K562 (cell line): ENCODE data around the gene GINS2. TPM values are rescaled to one million over a fixed set of nuclear protein-coding genes. Genes with fewer than 3 reads are reported as not detected.

Experiments used
- ATAC-seq: fragments of 200-7000 bp; cut with Tn5 transposase; 3 replicates; pipeline ENCODE4 v1.9.1; 2020; ENCODE audit warnings: moderate library complexity
- BruUV-seq: library from RNA; stranded (reverse); fragments of 400-500 nt; replicated peaks from 2 replicates; lab custom pipeline; 2021; lab: Mats Ljungman, UMichigan
- CTCF ChIA-PET: fragments of 300-600 bp; formaldehyde crosslinking; extraction: SDS; loops from one replicate; lab custom pipeline; 2021; ENCODE audit warnings: low intra/inter-chr PET ratio; lab: Yijun Ruan, JAX
- POLR2A ChIA-PET: fragments of 300-600, 350-650 bp; sonication (Branson Sonifier 250); formaldehyde crosslinking; extraction: SDS; loops from one replicate; lab custom pipeline; 2021; ENCODE audit warnings: antibody characterized with exemption, inconsistent platforms; lab: Yijun Ruan, JAX
- DNase-seq, 4 experiments: peaks; one replicate each; pipeline versions ENCODE4 v3.0.0 to v3.0.0-alpha.2; 2011 to 2018; ENCODE audit warnings: low spot score in 3 of 4, mixed read lengths in 3 of 4; ENCODE audit errors: extremely low read depth in 1 of 4
- FAIRE-seq: peaks from 2 replicates; lab custom pipeline; 2011; peaks lifted over from hg19 to GRCh38; lab: Jason Lieb, UNC
- H2AFZ ChIP-seq: 2 replicates; pipeline ENCODE4 v1.6.0; 2011; ENCODE audit warnings: low read depth, low read length, control low read depth, inconsistent platforms
- H3K27ac ChIP-seq: fragments of 200-600 bp; 3 replicates; pipeline ENCODE4 v1.8.0; 2011; ENCODE audit warnings: low read depth, mild to moderate bottlenecking, control low read depth, inconsistent platforms, low read length, moderate library complexity, mixed read lengths; ENCODE audit errors: extremely low read depth
- H3K27me3 ChIP-seq, 2 experiments: fragments of 300-600 bp in 1 of 2; 2 replicates in 1 of 2; 3 replicates in 1 of 2; pipeline versions ENCODE4 v1.6.0 to v1.8.0; 2011; ENCODE audit warnings: inconsistent platforms in 2 of 2, low read length in 2 of 2, mild to moderate bottlenecking in 1 of 2, mixed read lengths in 1 of 2, moderate library complexity in 1 of 2; ENCODE audit not compliant: control insufficient read depth in 2 of 2, insufficient read depth in 2 of 2
- H3K36me3 ChIP-seq: fragments of 300-600 bp; 3 replicates; pipeline ENCODE4 v1.8.0; 2011; ENCODE audit warnings: mild to moderate bottlenecking, low read length, inconsistent platforms; ENCODE audit not compliant: control insufficient read depth, insufficient read depth
- H3K4me1 ChIP-seq, 2 experiments: fragments of 200-600 bp in 1 of 2; replicated peaks in 1 of 2; 2 replicates in 1 of 2; 3 replicates in 1 of 2; pipeline versions ENCODE4 v1.5.1 to v1.8.0; 2011; ENCODE audit warnings: inconsistent platforms in 2 of 2, low read length in 2 of 2, mild to moderate bottlenecking in 1 of 2, mixed read lengths in 1 of 2, moderate library complexity in 1 of 2; ENCODE audit not compliant: control insufficient read depth in 2 of 2, insufficient read depth in 2 of 2
- H3K4me2 ChIP-seq: 2 replicates; pipeline ENCODE4 v1.6.1; 2011; ENCODE audit warnings: low read length, control low read depth, inconsistent platforms, mixed read lengths; ENCODE audit not compliant: insufficient read depth
- H3K4me3 ChIP-seq: fragments of 200-600 bp; sonication (generic), shearing (Covaris generic); 2 replicates; pipeline ENCODE4 v1.5.1; 2016; ENCODE audit warnings: control low read depth, inconsistent platforms
- H3K79me2 ChIP-seq: fragments of 200-600 bp; 3 replicates; pipeline ENCODE4 v1.8.0; 2011; ENCODE audit warnings: low read length, inconsistent platforms; ENCODE audit not compliant: control insufficient read depth, insufficient read depth
- H3K9ac ChIP-seq, 2 experiments: 2 replicates each; pipeline versions ENCODE4 v1.6.0 to v1.6.1; 2011; ENCODE audit warnings: low read depth in 2 of 2, low read length in 2 of 2, control low read depth in 1 of 2, inconsistent platforms in 1 of 2, mild to moderate bottlenecking in 1 of 2, mixed read lengths in 1 of 2; ENCODE audit not compliant: insufficient read depth in 1 of 2
- H3K9me1 ChIP-seq: one replicate; pipeline ENCODE4 v1.6.0; 2011; ENCODE audit warnings: inconsistent platforms, mild to moderate bottlenecking, low read length, moderate library complexity; ENCODE audit not compliant: control insufficient read depth, insufficient read depth
- H3K9me3 ChIP-seq: replicated peaks from 2 replicates; pipeline ENCODE4 v1.5.1; 2011; ENCODE audit warnings: low read depth, low read length, inconsistent platforms; ENCODE audit not compliant: control insufficient read depth, insufficient read depth
- H4K20me1 ChIP-seq: replicated peaks from 2 replicates; pipeline ENCODE4 v1.6.1; 2011; ENCODE audit warnings: low read length, inconsistent platforms, mixed read lengths; ENCODE audit not compliant: control insufficient read depth, insufficient read depth
- ARID2 ChIP-seq: fragments of 450-650 bp; IDR thresholded peaks from 2 replicates; pipeline ENCODE4 v1.6.1; 2017; ENCODE audit warnings: antibody characterized with exemption, mild to moderate bottlenecking
- CHD7 ChIP-seq: fragments of 200-600 bp; sonication (generic); IDR thresholded peaks from one replicate; pipeline ENCODE4 v1.6.1; 2012; ENCODE audit warnings: mild to moderate bottlenecking, low read depth, low read length, inconsistent platforms
- CREB1 ChIP-seq, 2 experiments: sonication (generic) in 1 of 2; formaldehyde crosslinking in 1 of 2; IDR thresholded peaks; 2 replicates each; pipeline versions ENCODE4 v1.6.1 to v1.8.0; 2012 to 2022; ENCODE audit warnings: inconsistent platforms in 1 of 2, mild to moderate bottlenecking in 1 of 2, missing genetic modification reagents in 1 of 2, moderate library complexity in 1 of 2
- JUND ChIP-seq, 2 experiments: IDR thresholded peaks; 2 replicates in 1 of 2; 3 replicates in 1 of 2; pipeline ENCODE4 v1.6.1; 2011; ENCODE audit warnings: borderline replicate concordance in 2 of 2, low read depth in 2 of 2, low read length in 2 of 2, improper control_type of control experiment in 1 of 2, missing biosample characterization in 1 of 2, missing genetic modification characterization in 1 of 2, missing genetic modification reagents in 1 of 2
- L3MBTL2 ChIP-seq: fragments of 450-650 bp; IDR thresholded peaks from 2 replicates; pipeline ENCODE4 v1.6.1; 2016; ENCODE audit warnings: mild to moderate bottlenecking, moderate library complexity
- NR3C1 ChIP-seq: sonication (generic); formaldehyde crosslinking; IDR thresholded peaks from 2 replicates; pipeline ENCODE4 v1.8.1; 2022; ENCODE audit warnings: missing genetic modification reagents
- RCOR1 ChIP-seq, 2 experiments: IDR thresholded peaks; 2 replicates each; pipeline ENCODE4 v1.6.1; 2012; ENCODE audit warnings: low read depth in 2 of 2, low read length in 2 of 2, borderline replicate concordance in 1 of 2, improper control_type of control experiment in 1 of 2
- ZNF232 ChIP-seq: sonication (generic); formaldehyde crosslinking; IDR thresholded peaks from 2 replicates; pipeline ENCODE4 v1.8.0; 2022; ENCODE audit warnings: mild to moderate bottlenecking, missing genetic modification reagents
- WGBS: fragments of 100-300 bp; shearing (Covaris generic); methylation state at CpG from one replicate; pipeline ENCODE4 v1.1.6; 2016; ENCODE audit warnings: low coverage, mixed read lengths; ENCODE audit not compliant: insufficient coverage; ENCODE audit errors: missing lambda C conversion rate; 5-methylcytosine and 5-hydroxymethylcytosine counted together
- in situ Hi-C: fragments of 300-500 bp; cut with MboI; formaldehyde crosslinking; loops from 4 replicates; pipeline ENCODE4 v1.15.0; 2018; ENCODE audit warnings: inconsistent platforms, mixed read lengths
- intact Hi-C: fragments of 100-400 bp; cut with micrococcal nuclease; formaldehyde crosslinking; loops from 2 replicates; pipeline ENCODE4 v1.14.2; 2022
- polyA plus RNA-seq, 8 experiments: library from polyadenylated mRNA; depleted of rRNA in 4 of 8; stranded (reverse) in 5 of 8; unstranded in 3 of 8; fragments of >200 nt; fragmentation: Nextera tagmentation in 2 of 8; fragmentation: Illumina TruSeq in 1 of 8; extraction: Ambion mirVana in 2 of 8; extraction: Trizol in 1 of 8; gene quantifications; 2 replicates each; pipeline versions ENCODE4 v1.2.1 to v1.2.3, GENCODE V29; 2011 to 2014; ENCODE audit warnings: inconsistent platforms in 1 of 8, missing spikeins in 1 of 8
- total RNA-seq, 7 experiments: library from RNA; depleted of rRNA in 6 of 7; stranded (reverse); fragments of >200 nt in 6 of 7; fragmentation: Illumina TruSeq in 2 of 7; extraction: Trizol in 2 of 7; gene quantifications; 2 replicates each; pipeline versions ENCODE4 v1.2.1 to v1.2.3, GENCODE V29; 2011 to 2021; ENCODE audit warnings: low replicate concordance in 1 of 7

Gene GINS2
- total and polyA plus RNA-seq, 9 of the 15 experiments (the other 6 are each of a cell fraction or from before 2014, with no cell fraction given), result 40.4 to 76.2 (median 44.6) TPM

- TF ChIP-seq ZNF232, result no peak
- no peak for TF ChIP-seq ARID2
- TF ChIP-seq NR3C1 (CRISPR knock-in tag), result no peak
- TF ChIP-seq, all 486 proteins: peak for 3
These were observed 10.9 kb upstream of the GINS2 start (continued) for GRCh38 chr16:85699628-85700027.

- ATAC-seq (peak; percentile 90), DNase-seq (peak; percentile 80 to 82 (median 81)), FAIRE-seq (peak; percentile 78)
- peak overlapping the region; percentile 90 for H2AFZ ChIP-seq
- BruUV-seq, result no TSS peak
- peaks cover 13 to 25% of the 10 kb centered on the region in 2 experiments for H3K4me1 ChIP-seq
- WGBS, result 22% methylated on average over 12 of the region's 12 CpGs
- peaks cover 12 to 36% of the 10 kb centered on the region in 2 experiments; a peak in 4 of 5 replicates for H3K27me3 ChIP-seq
- ChIA-PET CTCF (no interaction called here), POLR2A (interaction anchor here (0.8 to 1.3 kb wide), 3 partner anchors 21 to 126 kb away, joined by 3 read pairs; no protein-coding TSS in a partner anchor)
- H4K20me1 ChIP-seq, result 0 out of 2 replicates have a peak, but pooled peaks cover 2% of the 10 kb centered on the region
- intact Hi-C loops (no loop called here), in situ Hi-C loops (no loop called here)
- peaks cover 5% of the 10 kb centered on the region for H3K9me3 ChIP-seq
- H3K79me2 ChIP-seq, result no peaks in the 10 kb centered on the region
- peaks cover 3% of the 10 kb centered on the region for H3K9me1 ChIP-seq
- no peaks in the 10 kb centered on the region for H3K36me3 ChIP-seq
- H3K4me2 ChIP-seq, result peak overlapping the region; percentile 61
- H3K27ac ChIP-seq, result peak overlapping the region; percentile 32; the same call in 1 of the 3 replicates
- no peak overlapping the region for H3K4me3 ChIP-seq
- peak overlapping the region; percentile 26 to 83; a peak in 3 of 4 replicates for H3K9ac ChIP-seq
- TF ChIP-seq CHD7 (no peak), L3MBTL2 (peak; percentile 86), RCOR1 (IDR thresholded peaks at IDR 0.05; ENCODE audit: borderline replicate concordance in 1 of 2, low read depth in 2 of 2, low read length in 2 of 2) (peak in 1 of 2 experiments; percentile 7; a peak in 1 of 4 replicates), CREB1 (IDR thresholded peaks at IDR 0.05) (no peak), CREB1 (CRISPR knock-in tag; IDR thresholded peaks at IDR 0.05) (0 out of 2 replicates have a peak, but pooled peaks have one; percentile 21), JUND (IDR thresholded peaks at IDR 0.05; ENCODE audit: borderline replicate concordance, low read depth, low read length) (peak; percentile 37), JUND (tag; IDR thresholded peaks at IDR 0.05; ENCODE audit: borderline replicate concordance, low read depth, low read length) (no peak; the same call in 2 of the 3 replicates)
These were observed 10.3 kb upstream of the GINS2 start for GRCh38 chr16:85698935-85699558.
